HL-60 (cell line): ENCODE measurements around the gene GPS1.

ENCODE experiments used
- DNase-seq, 2 experiments: peaks; one replicate each; pipeline ENCODE4 v3.0.0-alpha.2; 2010 to 2020; ENCODE audit warnings: low read depth in 1 of 2, low spot score in 1 of 2
- H3K27ac ChIP-seq: fragments of 250-450 bp; sonication (Bioruptor Pico); replicated peaks from 2 replicates; pipeline ENCODE4 v1.5.1; 2020; ENCODE audit warnings: mild to moderate bottlenecking, moderate library complexity
- H3K27me3 ChIP-seq: fragments of 250-450 bp; sonication (Bioruptor Pico); 2 replicates; pipeline ENCODE4 v1.5.1; 2021; ENCODE audit warnings: mild to moderate bottlenecking, moderate library complexity; ENCODE audit not compliant: insufficient read depth, poor library complexity, severe bottlenecking
- H3K4me3 ChIP-seq: replicated peaks from 2 replicates; pipeline ENCODE4 v1.5.1; 2011; ENCODE audit warnings: mild to moderate bottlenecking, control low read depth, low read length; ENCODE audit not compliant: insufficient read depth
- CTCF ChIP-seq: IDR thresholded peaks from one replicate; pipeline ENCODE4 v1.5.1; 2011; ENCODE audit warnings: low read length, control low read depth, inconsistent platforms; ENCODE audit not compliant: insufficient read depth
- GABPA ChIP-seq: IDR thresholded peaks from 2 replicates; pipeline ENCODE4 v1.6.1; 2012; ENCODE audit warnings: low read depth
- POLR2AphosphoS5 ChIP-seq: IDR thresholded peaks from 2 replicates; pipeline ENCODE4 v1.6.1; 2012; ENCODE audit warnings: low read depth
- SPI1 ChIP-seq: IDR thresholded peaks from 2 replicates; pipeline ENCODE4 v1.6.1; 2012; ENCODE audit warnings: low read depth, mild to moderate bottlenecking, borderline replicate concordance
- TF ChIP-seq, protein P1 (sequence below): IDR thresholded peaks from 2 replicates; pipeline ENCODE4 v1.6.1; 2012; ENCODE audit warnings: low read depth; ENCODE audit not compliant: insufficient replicate concordance

Gene GPS1

DNA sequence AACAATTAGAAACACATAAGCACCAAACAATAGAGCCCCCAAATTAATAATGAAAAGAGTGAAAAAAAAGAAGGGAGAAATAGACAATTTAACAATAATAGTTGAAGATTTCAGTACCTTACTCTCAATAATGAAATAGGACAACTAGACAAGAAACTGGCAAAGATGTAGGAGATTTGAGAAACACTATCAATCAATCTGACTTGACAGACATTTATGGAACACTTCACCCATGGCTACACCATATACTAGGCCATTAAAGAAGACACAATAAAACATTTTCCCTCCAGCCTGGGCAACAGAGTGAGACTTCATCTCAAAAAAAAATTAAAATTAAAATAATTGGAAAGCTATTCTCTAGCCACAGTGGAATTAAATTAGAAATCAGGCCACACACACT lies 18.9 kb downstream of the GPS1 start:
- no peak for DNase-seq
- no peaks in the 10 kb centered on the region for H3K27me3 ChIP-seq
- no peak for TF ChIP-seq SPI1
- no peak for TF ChIP-seq CTCF
- no peak for TF ChIP-seq POLR2AphosphoS5
- TF ChIP-seq, protein P1, sequence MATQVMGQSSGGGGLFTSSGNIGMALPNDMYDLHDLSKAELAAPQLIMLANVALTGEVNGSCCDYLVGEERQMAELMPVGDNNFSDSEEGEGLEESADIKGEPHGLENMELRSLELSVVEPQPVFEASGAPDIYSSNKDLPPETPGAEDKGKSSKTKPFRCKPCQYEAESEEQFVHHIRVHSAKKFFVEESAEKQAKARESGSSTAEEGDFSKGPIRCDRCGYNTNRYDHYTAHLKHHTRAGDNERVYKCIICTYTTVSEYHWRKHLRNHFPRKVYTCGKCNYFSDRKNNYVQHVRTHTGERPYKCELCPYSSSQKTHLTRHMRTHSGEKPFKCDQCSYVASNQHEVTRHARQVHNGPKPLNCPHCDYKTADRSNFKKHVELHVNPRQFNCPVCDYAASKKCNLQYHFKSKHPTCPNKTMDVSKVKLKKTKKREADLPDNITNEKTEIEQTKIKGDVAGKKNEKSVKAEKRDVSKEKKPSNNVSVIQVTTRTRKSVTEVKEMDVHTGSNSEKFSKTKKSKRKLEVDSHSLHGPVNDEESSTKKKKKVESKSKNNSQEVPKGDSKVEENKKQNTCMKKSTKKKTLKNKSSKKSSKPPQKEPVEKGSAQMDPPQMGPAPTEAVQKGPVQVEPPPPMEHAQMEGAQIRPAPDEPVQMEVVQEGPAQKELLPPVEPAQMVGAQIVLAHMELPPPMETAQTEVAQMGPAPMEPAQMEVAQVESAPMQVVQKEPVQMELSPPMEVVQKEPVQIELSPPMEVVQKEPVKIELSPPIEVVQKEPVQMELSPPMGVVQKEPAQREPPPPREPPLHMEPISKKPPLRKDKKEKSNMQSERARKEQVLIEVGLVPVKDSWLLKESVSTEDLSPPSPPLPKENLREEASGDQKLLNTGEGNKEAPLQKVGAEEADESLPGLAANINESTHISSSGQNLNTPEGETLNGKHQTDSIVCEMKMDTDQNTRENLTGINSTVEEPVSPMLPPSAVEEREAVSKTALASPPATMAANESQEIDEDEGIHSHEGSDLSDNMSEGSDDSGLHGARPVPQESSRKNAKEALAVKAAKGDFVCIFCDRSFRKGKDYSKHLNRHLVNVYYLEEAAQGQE, result no peak
- TF ChIP-seq GABPA, result no peak
- H3K27ac ChIP-seq, result no peak overlapping the region
- H3K4me3 ChIP-seq, result no peak overlapping the region

DNA sequence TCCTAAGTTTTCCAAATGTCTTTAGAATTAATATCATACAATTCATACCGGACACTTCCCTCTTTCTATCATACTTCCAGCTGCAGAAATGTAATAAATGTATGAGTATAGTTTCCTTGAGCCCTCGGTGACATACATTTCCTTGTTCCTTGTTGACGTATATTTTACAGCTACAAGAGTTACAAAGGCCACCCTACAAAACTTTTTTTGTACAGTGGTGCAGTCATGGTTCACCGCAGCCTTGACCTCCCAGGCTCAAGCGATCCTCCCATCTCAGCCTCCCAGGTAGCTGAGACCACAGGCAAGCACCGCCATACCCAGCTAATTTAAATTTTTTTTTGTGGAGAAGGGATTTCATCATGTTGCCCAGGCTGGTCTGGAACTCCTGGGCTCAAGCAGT lies 21.1 kb downstream of the GPS1 start:
- TF ChIP-seq GABPA (no peak), CTCF (no peak), SPI1 (no peak), POLR2AphosphoS5 (no peak)
- TF ChIP-seq, protein P1, result no peak
- Histone ChIP-seq H3K4me3 (no peak overlapping the region), H3K27ac (no peak overlapping the region), H3K27me3 (no peaks in the 10 kb centered on the region)
- no peak for DNase-seq

- H3K4me3 ChIP-seq, result no peak overlapping the region
- no peak for DNase-seq
- H3K27ac ChIP-seq, result no peak overlapping the region
- TF ChIP-seq GABPA (no peak), SPI1 (no peak), CTCF (no peak), POLR2AphosphoS5 (no peak)
- TF ChIP-seq, protein P1, result no peak
- no peaks in the 10 kb centered on the region for H3K27me3 ChIP-seq
These were observed 21.7 kb downstream of the GPS1 start for GRCh38 chr17:82073446-82073845.
